Superior temporal gyrus (tissue), 1 donor: ENCODE results near the gene C20orf173.
A peak's percentile ranks its signal among the peaks of the same experiment; 100 is the strongest.

Experiments
- DNase-seq: peaks from one replicate; pipeline ENCODE4 v3.0.0-alpha.2; 2016; ENCODE audit errors: extremely low spot score

Gene C20orf173

GRCh38 chr20:35506872-35507638 is 22.4 kb downstream of the C20orf173 start:
- DNase-seq, result no peak

GRCh38 chr20:35506179-35506578 is 23.3 kb downstream of the C20orf173 start:
- no peak for DNase-seq

- no peak for DNase-seq
Observed at GRCh38 chr20:35504751-35505150, 24.7 kb downstream of the C20orf173 start.

GRCh38 chr20:35503841-35504561 is 25.5 kb downstream of the C20orf173 start:
- DNase-seq, result no peak

GRCh38 chr20:35503281-35503680 is 26.2 kb downstream of the C20orf173 start:
- DNase-seq, result no peak

GRCh38 chr20:35502352-35502751 is 27.1 kb downstream of the C20orf173 start:
- DNase-seq, result no peak

GRCh38 chr20:35499271-35499670 is 30.2 kb downstream of the C20orf173 start:
- DNase-seq, result no peak

- peak; percentile 71 for DNase-seq
Observed at GRCh38 chr20:35497780-35498189, 31.7 kb downstream of the C20orf173 start.

- DNase-seq, result no peak
Observed at GRCh38 chr20:35497320-35497719, 32.1 kb downstream of the C20orf173 start.

GRCh38 chr20:35496481-35496880 is 33.0 kb downstream of the C20orf173 start:
- no peak for DNase-seq

- DNase-seq, result no peak
Observed at GRCh38 chr20:35492352-35492751, 37.1 kb downstream of the C20orf173 start.

- DNase-seq, result no peak
Observed at GRCh38 chr20:35491823-35492222, 37.6 kb downstream of the C20orf173 start.

GRCh38 chr20:35490736-35491181 is 38.7 kb downstream of the C20orf173 start:
- DNase-seq, result no peak

- no peak for DNase-seq
Observed at GRCh38 chr20:35489717-35490116, 39.7 kb downstream of the C20orf173 start.

GRCh38 chr20:35487479-35487878 is 42.0 kb downstream of the C20orf173 start:
- DNase-seq, result no peak

GRCh38 chr20:35479798-35480197 is 49.7 kb downstream of the C20orf173 start:
- DNase-seq, result no peak

GRCh38 chr20:35478804-35479472 is 50.5 kb downstream of the C20orf173 start:
- no peak for DNase-seq
